Stimulated activated naive CD4-positive, alpha-beta T cell treated with Interleukin-2 at 50 U/mL for 16 hours (primary cell): ENCODE data around the gene LGALS7.
A peak's percentile ranks its signal among the peaks of the same experiment; 100 is the strongest.

Experiments used
- DNase-seq: peaks from one replicate; lab custom pipeline; 2025; lab: John Stamatoyannopoulos, UW

The LGALS7 gene

DNA sequence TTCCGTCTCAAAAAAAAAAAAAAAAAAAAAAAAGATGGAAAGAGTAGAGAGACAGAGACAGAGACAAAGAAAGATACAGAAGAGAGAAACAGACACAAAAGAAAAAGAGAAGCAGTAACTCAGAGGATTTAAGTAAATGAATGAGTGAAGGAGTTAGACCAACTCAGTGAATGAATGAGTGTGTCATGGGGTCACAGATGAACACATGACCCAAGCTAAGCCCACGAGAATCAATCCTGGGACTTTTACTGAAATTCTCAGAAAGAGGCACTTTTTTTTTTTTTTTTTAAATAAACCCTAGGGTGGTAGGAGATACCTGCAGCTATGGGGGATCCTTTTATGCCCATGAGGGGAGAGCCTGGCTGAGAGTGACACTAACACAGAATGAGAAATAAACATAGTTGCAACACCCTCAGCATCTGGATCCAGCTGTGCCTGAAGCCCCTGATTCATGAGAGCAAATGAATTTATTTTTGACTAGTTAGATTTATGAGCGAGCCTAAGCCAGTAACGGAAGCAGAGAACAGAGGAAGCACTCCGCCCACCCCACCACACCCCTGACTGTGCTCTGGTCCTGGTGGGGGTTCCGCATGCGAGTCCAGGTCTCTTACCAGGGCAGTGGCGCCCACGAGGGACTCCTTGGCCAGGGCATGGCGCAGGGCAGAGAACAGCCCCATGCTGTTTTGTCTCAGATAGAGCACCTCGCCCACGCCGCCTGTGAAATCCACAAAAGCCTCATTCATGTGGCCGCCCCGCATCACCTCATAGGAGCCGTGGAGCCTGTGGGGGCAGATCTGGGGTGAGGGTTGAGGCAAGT, 33.7 kb downstream of the LGALS7 start:
- peak; percentile 35 for DNase-seq

DNA sequence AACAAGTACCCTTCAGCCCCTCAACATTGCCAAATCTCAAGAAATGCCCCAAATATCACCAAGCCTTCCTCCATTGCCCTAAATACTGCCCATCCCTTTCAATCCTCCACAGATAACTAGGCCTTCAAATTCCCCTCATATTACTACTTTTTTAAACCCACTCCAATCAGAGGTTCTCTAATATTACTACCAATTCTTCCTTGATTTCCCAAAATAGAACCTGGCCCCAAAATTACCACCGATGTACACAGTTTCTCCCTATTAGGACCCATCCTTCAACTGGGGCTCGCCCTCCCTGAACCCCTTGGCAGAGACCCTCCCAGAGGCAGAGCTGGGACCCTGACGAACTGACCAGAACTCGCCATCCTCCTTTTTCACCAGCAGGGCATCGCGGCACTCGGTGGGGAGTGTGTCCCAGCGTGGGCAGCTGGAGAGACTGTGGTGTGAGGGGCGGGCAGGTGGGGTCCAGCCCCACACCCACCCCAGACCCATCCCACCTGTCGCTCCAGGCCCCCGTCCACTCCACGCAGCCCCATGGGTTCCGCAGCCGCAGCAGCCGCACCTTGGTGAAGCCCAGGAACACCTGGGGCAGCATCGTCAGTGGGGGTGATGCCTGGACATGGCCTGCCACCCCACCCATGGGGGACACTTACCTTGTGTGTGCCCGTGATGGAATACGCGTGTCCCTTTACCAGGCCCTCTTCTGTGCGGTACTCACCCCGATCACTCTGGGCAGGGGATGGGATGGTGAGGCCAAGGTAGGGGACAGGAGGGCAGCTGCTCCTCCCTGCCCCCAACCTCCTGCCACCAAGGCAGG, 35.2 kb downstream of the LGALS7 start:
- no peak for DNase-seq

DNA sequence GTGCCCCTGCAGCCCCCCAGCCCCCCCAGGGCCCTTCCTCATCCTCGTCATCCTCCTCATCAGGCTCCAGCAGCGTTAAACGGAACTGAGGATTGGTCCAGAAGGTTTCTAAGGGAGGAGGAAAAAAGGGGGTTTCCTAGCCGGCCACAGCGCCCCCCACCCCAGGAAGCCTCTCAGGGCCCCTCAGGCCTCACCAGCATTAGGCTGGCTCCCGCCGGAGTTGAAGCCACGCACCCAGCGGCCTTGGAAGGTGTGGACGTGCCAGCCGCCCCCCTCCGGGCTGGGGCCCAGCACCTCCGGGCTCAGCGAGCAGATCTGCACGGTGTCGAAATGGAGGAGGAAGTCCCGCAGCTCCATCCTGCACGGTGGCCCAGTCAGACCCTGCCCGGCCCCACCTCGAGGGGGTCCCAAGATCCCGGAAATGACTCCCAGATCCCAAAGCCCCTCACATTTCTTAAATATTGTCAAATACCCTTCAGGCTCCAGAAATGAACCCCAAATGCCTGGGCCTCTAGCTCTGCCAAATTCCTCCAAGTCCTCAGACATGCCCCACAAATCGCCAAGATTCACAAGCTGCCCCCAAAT, 35.9 kb downstream of the LGALS7 start:
- no peak for DNase-seq

- DNase-seq = peak; percentile 54
Observed at GRCh38 chr19:38736413-38737280, 36.7 kb downstream of the LGALS7 start.

GRCh38 chr19:38736036-38736412, 37.3 kb downstream of the LGALS7 start:
- DNase-seq = peak; percentile 65

DNA sequence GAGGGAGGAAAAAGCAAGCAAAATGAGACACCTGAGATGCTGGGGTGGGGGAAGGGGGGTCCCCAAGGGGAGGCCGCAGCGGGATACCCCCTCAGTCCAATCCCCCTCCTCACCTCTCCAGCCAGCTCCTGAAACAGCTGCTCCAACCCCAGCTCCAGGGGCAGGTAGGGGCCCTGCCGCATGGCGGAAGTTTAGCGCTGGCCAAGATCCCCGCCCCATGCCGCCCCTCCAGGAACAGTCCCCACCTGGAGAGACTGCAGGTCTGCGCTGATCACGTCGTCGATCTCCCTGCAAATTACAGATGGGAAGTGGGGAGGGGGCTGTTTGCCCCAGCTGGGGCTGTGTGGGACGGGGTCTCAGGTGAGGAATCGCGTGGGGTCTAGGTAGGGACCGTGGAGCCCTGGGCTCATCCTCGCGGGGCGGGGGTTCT, 38.0 kb downstream of the LGALS7 start:
- no peak for DNase-seq

DNA sequence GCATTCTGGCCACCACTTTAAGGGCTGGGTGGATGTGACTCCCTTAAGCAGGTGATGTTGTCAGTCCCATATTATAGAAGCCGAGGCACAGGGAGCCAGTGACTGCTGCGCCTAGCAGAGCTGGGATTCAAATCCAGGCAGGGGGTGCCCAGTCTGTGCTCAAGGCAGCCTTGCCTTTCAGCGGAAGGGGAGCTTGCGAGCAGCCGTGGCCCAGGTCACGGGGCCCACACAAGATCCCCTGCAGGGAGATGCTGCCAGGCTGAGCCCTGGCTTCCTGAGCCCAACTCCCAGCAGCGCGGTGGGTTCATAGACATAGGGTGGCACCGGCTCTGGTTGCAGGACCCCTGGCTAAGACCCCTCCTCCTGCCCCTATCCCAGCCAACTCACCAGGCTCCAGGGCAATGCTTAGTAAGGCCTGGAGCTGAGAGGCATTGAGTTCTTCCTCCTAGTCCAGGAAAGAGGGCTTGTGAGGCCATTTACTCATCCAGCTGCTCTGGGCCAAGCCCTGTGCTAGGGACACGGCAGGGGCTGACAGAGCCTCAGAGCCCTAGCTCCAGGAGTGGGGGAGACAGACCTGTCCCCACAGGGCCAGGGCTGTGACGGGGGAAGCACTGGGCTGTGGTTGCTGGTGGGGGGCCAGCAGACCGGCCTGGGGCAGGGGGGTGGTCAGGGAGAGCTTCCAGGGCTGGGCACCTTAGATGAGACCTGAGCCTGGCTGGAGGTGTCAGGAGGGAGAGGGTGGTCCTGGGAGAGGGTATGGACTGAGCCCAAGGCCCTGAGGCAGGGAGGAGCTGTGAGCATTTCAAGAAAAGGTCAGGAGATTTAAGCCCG, 38.7 kb downstream of the LGALS7 start:
- peak; percentile 13 for DNase-seq

DNA sequence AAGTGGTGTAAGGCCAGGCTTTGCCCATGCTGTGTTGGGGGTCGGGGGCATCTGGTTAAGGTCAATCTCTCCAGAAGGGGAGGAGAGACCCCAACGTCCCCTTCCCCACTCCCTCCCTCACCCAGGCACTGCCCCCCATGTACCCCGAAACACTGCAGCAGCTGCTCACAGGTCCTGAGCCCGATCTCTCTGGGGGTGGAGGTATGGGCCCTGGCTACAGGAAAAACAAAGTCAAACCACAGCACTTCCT, 39.2 kb downstream of the LGALS7 start:
- DNase-seq = no peak

- DNase-seq = no peak
Observed at GRCh38 chr19:38733493-38734175, 39.7 kb downstream of the LGALS7 start.

DNA sequence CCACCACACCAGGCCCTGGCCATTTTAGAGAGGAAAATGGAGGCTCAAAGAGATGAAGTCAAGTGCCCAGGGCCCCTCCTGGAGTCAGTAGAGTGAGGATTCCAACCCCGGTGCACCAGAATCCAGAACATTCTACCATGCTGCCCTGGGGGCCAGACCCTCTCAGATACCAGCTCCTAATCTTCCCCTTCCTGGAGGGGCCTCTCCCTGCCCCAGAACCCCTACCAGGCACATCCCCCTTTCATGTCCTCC, 40.1 kb downstream of the LGALS7 start:
- no peak for DNase-seq

DNA sequence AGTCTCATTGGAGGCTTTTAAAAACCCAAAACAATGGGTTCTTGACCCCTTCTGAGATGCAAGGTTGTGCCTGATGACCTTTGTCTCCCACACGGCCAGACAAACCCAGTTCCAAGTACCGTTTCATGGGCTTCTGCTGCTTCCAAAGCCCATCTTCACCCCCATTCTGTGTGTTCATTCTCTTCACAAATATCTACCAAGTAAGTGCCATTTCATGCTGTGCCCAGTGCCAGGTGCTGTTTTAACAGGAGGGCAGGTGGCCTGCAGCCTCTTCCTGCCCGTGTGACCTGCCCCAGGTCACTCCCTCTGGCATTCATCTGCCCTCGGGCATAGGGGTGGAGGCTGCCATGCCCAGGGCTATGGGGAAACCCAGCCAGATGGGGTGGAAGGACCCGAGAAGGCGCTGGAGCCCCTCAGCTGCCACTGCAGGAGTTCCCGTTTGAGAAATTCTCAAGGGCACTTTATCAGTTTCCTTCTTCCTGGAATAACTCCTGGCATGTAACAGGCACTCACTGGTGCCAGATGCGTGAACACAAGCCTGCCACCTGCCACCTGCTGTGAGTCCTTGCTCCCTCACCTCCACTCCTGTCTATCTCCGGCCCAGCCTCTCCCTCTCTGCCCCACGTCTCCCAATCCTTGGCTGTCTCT, 41.5 kb downstream of the LGALS7 start:
- no peak for DNase-seq

DNA sequence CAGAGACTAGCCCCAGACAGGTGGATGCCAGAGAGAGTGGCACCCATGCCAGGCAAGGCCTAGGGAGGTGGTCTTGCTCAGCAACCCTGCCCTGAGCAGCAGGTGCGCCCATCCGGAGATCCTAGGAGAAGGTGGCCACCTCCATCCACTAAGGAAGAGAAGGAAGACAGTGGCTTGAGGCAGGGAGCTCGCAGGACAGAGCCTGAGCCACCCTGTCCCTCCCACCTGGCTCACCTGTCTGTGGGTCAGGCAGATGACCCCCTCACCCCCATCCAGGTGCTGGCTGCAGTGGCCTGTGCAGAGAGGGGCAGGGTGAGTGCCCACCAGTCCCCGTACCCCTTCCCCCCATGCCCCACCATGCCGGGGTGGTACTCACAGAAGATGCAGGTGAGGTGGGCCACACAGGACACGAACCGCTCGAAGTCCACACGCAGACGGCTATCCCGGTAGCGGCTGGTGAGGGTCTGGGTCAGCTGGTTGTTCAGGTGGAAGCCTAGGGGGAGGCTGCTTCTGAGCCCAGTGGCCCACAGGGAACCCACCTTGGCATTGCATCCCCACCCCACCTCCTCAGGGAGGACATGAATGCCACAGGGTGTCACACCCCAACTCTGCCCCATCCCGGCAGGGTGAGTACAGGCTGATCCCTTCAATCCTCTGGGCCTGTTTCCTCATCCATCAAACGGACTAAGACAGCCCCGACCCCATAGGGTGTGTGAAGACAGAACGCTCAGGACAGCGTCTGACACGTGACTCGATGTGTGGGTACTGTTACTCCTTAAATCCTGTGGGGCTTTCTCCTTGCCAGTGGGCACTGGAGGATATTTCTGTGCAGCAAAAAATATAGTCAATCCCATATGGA, 42.4 kb downstream of the LGALS7 start:
- DNase-seq = no peak

DNA sequence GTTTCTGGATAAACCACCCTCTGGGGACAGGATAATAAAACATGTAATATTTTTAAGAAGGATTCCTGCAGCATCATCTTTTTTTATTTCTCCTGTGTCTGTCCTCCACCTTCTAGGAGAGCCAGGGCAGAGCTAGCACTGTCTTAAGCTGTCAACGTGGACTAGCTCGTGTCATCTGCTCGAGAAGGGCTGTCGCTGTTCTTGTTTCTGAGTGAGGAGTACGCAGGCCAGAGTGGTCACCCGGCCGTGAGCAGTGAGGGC, 42.9 kb downstream of the LGALS7 start:
- no peak for DNase-seq

DNA sequence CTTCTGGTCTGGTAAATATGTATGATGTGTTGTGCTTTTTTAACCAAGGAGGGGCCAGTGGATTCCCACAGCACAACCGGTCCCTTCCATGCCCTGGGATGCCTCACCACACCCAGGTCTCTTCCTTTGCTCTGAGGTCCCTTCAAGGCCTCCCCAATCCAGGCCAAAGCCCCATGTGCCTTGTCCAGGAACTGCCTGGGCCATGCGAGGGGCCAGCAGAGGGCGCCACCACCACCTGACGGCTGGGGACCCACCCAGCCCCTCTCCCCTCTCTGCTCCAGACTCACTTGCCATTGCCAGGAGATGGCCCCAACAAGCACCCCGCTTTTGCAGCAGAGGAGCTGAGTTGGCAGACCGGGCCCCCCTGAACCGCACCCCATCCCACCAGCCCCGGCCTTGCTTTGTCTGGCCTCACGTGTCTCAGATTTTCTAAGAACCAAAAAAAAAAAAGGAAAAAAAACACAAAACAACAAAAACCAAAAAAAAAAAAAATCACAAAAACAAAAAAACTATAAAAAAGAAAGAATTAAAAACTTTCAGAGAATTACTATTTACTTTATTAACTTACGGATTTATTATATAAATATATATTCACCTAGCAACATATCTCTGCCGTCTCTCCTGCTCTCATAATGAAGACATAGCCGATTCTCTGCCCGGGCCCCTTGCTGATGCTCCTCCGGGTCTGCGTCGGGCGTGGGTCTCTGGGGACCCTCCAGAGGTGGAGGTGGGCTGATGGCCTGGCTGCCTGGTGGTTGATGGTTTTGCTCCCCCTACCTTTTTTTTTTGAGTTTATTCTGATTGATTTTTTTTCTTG, 43.5 kb downstream of the LGALS7 start:
- DNase-seq = peak; percentile 69

DNA sequence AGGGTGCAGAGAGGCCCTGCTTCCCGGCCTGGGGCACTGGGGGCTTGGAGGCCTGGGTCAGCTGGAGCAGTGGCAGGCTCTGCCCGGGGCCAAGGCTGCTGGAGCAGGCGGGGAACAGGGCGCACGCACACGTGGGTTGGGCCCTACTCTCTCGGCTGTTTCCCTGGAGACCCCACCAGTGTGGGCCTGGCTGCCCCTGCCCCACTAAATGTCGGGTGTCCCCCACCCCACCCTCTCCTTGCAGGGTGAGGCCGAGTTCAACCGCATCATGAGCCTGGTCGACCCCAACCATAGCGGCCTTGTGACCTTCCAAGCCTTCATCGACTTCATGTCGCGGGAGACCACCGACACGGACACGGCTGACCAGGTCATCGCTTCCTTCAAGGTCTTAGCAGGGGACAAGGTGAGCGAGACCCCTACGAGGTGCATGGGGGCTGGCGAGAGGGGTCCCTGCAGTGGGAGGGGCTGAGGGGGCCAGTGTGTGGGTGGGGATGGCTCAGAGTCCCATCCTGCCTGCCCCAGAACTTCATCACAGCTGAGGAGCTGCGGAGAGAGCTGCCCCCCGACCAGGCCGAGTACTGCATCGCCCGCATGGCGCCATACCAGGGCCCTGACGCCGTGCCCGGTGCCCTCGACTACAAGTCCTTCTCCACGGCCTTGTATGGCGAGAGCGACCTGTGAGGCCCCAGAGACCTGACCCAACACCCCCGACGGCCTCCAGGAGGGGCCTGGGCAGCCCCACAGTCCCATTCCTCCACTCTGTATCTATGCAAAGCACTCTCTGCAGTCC, 44.4 kb downstream of the LGALS7 start:
- DNase-seq = no peak

GRCh38 chr19:38727868-38728660, 45.3 kb downstream of the LGALS7 start:
- DNase-seq = no peak

GRCh38 chr19:38727306-38727867, 45.9 kb downstream of the LGALS7 start:
- DNase-seq = no peak
